ENCODE measurements around the gene WDR86.

Gene WDR86

GRCh38 chr7:151409667-151410404 lies at the start of gene WDR86:
WDR86 (minus strand) TSS chr7:151410038; CDS start chr7:151409589, 449 bp downstream.
- ChIA-PET POLR2A (no interaction called here), CTCF (interaction anchor here (1.3 kb wide), 1 partner anchor 38 kb away, joined by 3 read pairs; no protein-coding TSS in a partner anchor)
- TF ChIP-seq CTCF (IDR thresholded peaks at IDR 0.05; ENCODE audit: control extremely low read depth, extremely low read depth, low read depth, missing control alignments) = no peak
- DNase-seq (ENCODE audit: extremely low spot score) = no peak

- POLR2A ChIA-PET = no interaction called here
- TF ChIP-seq CTCF (IDR thresholded peaks at IDR 0.05; ENCODE audit: control extremely low read depth, extremely low read depth, low read depth, missing control alignments) = no peak
- CTCF ChIA-PET = interaction anchor here (1.7 kb wide), 1 partner anchor 9 kb away, joined by 7 read pairs; no protein-coding TSS in a partner anchor
- DNase-seq (ENCODE audit: extremely low spot score) = no peak
These were observed 47.7 kb upstream of the WDR86 start for GRCh38 chr7:151457534-151457933.

- ChIA-PET POLR2A (no interaction called here), CTCF (interaction anchor here (0.6 to 1.7 kb wide), 2 partner anchors 9 to 156 kb away, joined by 3 to 7 read pairs; no protein-coding TSS in a partner anchor)
- no peak for DNase-seq (ENCODE audit: extremely low spot score)
- TF ChIP-seq CTCF (IDR thresholded peaks at IDR 0.05; ENCODE audit: control extremely low read depth, extremely low read depth, low read depth, missing control alignments) = no peak
These were observed 46.9 kb upstream of the WDR86 start for GRCh38 chr7:151456782-151457181.

- TF ChIP-seq CTCF (IDR thresholded peaks at IDR 0.05; ENCODE audit: control extremely low read depth, extremely low read depth, low read depth, missing control alignments) = no peak
- no peak for DNase-seq (ENCODE audit: extremely low spot score)
- POLR2A ChIA-PET = no interaction called here
- CTCF ChIA-PET = interaction anchor here (0.6 to 1.7 kb wide), 2 partner anchors 8 to 156 kb away, joined by 3 to 7 read pairs; no protein-coding TSS in a partner anchor
These were observed 46.4 kb upstream of the WDR86 start for GRCh38 chr7:151456276-151456675.

GRCh38 chr7:151455690-151456089 lies 45.9 kb upstream of the WDR86 start:
- ChIA-PET POLR2A (no interaction called here), CTCF (no interaction called here)
- no peak for TF ChIP-seq CTCF (IDR thresholded peaks at IDR 0.05; ENCODE audit: control extremely low read depth, extremely low read depth, low read depth, missing control alignments)
- DNase-seq (ENCODE audit: extremely low spot score) = no peak

GRCh38 chr7:151454932-151455530 lies 45.2 kb upstream of the WDR86 start:
- ChIA-PET CTCF (no interaction called here), POLR2A (no interaction called here)
- no peak for TF ChIP-seq CTCF (IDR thresholded peaks at IDR 0.05; ENCODE audit: control extremely low read depth, extremely low read depth, low read depth, missing control alignments)
- no peak for DNase-seq (ENCODE audit: extremely low spot score)

All from GM10248 (cell line).